Measurements from ENCODE around the gene SPEG.

DNA sequence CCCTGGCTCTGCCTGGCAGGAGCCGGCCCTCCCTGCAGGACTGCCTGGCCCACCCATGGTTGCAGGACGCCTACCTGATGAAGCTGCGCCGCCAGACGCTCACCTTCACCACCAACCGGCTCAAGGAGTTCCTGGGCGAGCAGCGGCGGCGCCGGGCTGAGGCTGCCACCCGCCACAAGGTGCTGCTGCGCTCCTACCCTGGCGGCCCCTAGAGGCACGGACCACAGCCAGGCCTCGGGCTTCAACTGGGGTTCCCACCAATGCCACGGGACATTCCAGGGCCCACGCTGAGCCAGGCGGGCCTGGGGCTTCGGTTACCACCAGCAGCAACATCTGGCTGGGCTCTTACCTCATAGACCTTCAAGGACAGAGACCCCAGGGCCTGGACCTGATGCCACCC lies 57.9 kb downstream of the SPEG start:
- TF ChIP-seq POLR2AphosphoS5 (IDR thresholded peaks at IDR 0.05; ENCODE audit: low read depth, low read length) = no peak
- no peak for TF ChIP-seq ZNF274 (IDR thresholded peaks at IDR 0.05; ENCODE audit: borderline replicate concordance, extremely low read depth, low read length)
- no peak for TF ChIP-seq CHD1 (IDR thresholded peaks at IDR 0.05; ENCODE audit: low read depth, low read length)
- no peak for TF ChIP-seq JUND (IDR thresholded peaks at IDR 0.05; ENCODE audit: low read length)
- no peak for TF ChIP-seq CHD2 (IDR thresholded peaks at IDR 0.05; ENCODE audit: low read length)
- no peak for TF ChIP-seq POU5F1 (IDR thresholded peaks at IDR 0.05; ENCODE audit: low read depth, low read length)
- peak in 2 of 3 experiments; percentile 80 to 97; a peak in 3 of 4 replicates for TF ChIP-seq CTCF (IDR thresholded peaks at IDR 0.05; ENCODE audit: control extremely low read depth in 1 of 3, insufficient read depth in 1 of 3, low read depth in 1 of 3, low read length in 3 of 3)
